OCI-LY1 (cell line): ENCODE data around the gene TMEM187.
"Not testable (repeated sequence)": the region's sequence is repeated elsewhere in the genome, so short reads cannot be mapped to it uniquely, and the experiment has no call there.

Experiments used
- H2AFZ ChIP-seq: fragments of 200-600 bp; sonication (generic), shearing (Covaris generic); 2 replicates; pipeline ENCODE4 v1.6.0; 2014; ENCODE audit warnings: antibody characterized with exemption, mild to moderate bottlenecking, low read length
- H3F3A ChIP-seq: fragments of 200-600 bp; sonication (generic), shearing (Covaris generic); 2 replicates; pipeline ENCODE4 v1.6.0; 2014; ENCODE audit warnings: mild to moderate bottlenecking, antibody characterized with exemption, low read length, moderate library complexity; ENCODE audit not compliant: insufficient read depth
- H3K27ac ChIP-seq: fragments of 200-600 bp; sonication (generic); 2 replicates; pipeline ENCODE4 v1.5.1; 2014; ENCODE audit warnings: low read length, mixed run types, mild to moderate bottlenecking, low read depth; ENCODE audit not compliant: poor library complexity, severe bottlenecking
- H3K27me3 ChIP-seq: fragments of 200-600 bp; sonication (generic); 2 replicates; pipeline ENCODE4 v1.6.0; 2014; ENCODE audit warnings: antibody characterized with exemption, mild to moderate bottlenecking, low read length, moderate library complexity; ENCODE audit not compliant: insufficient read depth
- H3K36me3 ChIP-seq: fragments of 200-600 bp; sonication (generic); 2 replicates; pipeline ENCODE4 v1.6.1; 2014; ENCODE audit warnings: mild to moderate bottlenecking, antibody characterized with exemption, low read length, moderate library complexity, mixed read lengths; ENCODE audit not compliant: insufficient read depth
- H3K4me1 ChIP-seq: fragments of 200-600 bp; sonication (generic); 2 replicates; pipeline ENCODE4 v1.5.1; 2014; ENCODE audit warnings: mild to moderate bottlenecking, low read length, moderate library complexity; ENCODE audit not compliant: insufficient read depth, severe bottlenecking
- H3K4me2 ChIP-seq: fragments of 200-600 bp; sonication (generic), shearing (Covaris generic); 2 replicates; pipeline ENCODE4 v1.6.1; 2014; ENCODE audit warnings: low read length
- H3K4me3 ChIP-seq: fragments of 200-600 bp; sonication (generic); 2 replicates; pipeline ENCODE4 v1.5.1; 2014; ENCODE audit warnings: low read length, low read depth, mild to moderate bottlenecking, mixed read lengths; ENCODE audit not compliant: poor library complexity, severe bottlenecking
- H3K79me2 ChIP-seq: fragments of 200-600 bp; shearing (Covaris generic); 2 replicates; pipeline ENCODE4 v1.6.1; 2016; ENCODE audit warnings: mixed run types, low read length, mixed read lengths; ENCODE audit not compliant: insufficient read depth
- H3K9ac ChIP-seq: fragments of 200-600 bp; sonication (generic), shearing (Covaris generic); 2 replicates; pipeline ENCODE4 v1.6.1; 2014; ENCODE audit warnings: mild to moderate bottlenecking, low read length, mixed read lengths
- H3K9me2 ChIP-seq: fragments of 200-600 bp; sonication (generic), shearing (Covaris generic); 2 replicates; pipeline ENCODE4 v1.6.1; 2014; ENCODE audit warnings: low read depth, mild to moderate bottlenecking, low read length, mixed read lengths
- H3K9me3 ChIP-seq: fragments of 200-600 bp; shearing (Covaris generic); 2 replicates; pipeline ENCODE4 v1.6.1; 2014; ENCODE audit warnings: low read length, mixed read lengths
- H4K20me1 ChIP-seq: fragments of 200-600 bp; sonication (generic), shearing (Covaris generic); 2 replicates; pipeline ENCODE4 v1.6.0; 2016; ENCODE audit warnings: mild to moderate bottlenecking, low read length; ENCODE audit not compliant: insufficient read depth
- CTCF ChIP-seq: fragments of 200-600 bp; sonication (generic), shearing (Covaris generic); IDR thresholded peaks from 2 replicates; pipeline ENCODE4 v1.5.1; 2017; ENCODE audit warnings: mild to moderate bottlenecking, antibody characterized with exemption, low read length, moderate library complexity, mixed read lengths
- EZH2 ChIP-seq: fragments of 200-600 bp; sonication (generic), shearing (Covaris generic); IDR thresholded peaks from 2 replicates; pipeline ENCODE4 v1.8.0; 2017; ENCODE audit warnings: borderline replicate concordance, mixed run types, mild to moderate bottlenecking, antibody characterized with exemption, low read length, moderate library complexity, mixed read lengths

TMEM187 gene

GRCh38 chrX:153974003-153974725 is 1.6 kb downstream of the TMEM187 start:
- Histone ChIP-seq H3K9me3 (no peaks in the 10 kb centered on the region), H3K27ac (peak overlapping the region; percentile 98), H3K4me3 (peak overlapping the region; percentile 85), H3K4me1 (peaks cover 21% of the 10 kb centered on the region), H3K9me2 (no peaks in the 10 kb centered on the region), H3K36me3 (peaks cover 6% of the 10 kb centered on the region; the same call in 1 of the 2 replicates), H2AFZ (no peak overlapping the region), H3K79me2 (peaks cover 6% of the 10 kb centered on the region), H3F3A (no peaks in the 10 kb centered on the region), H4K20me1 (no peaks in the 10 kb centered on the region), H3K4me2 (peak overlapping the region; percentile 87), H3K27me3 (no peaks in the 10 kb centered on the region), H3K9ac (peak overlapping the region; percentile 100)
- no peak for TF ChIP-seq CTCF

- Histone ChIP-seq H3K4me3 (no peak overlapping the region), H3K79me2 (no peaks in the 10 kb centered on the region), H3K4me2 (no peak overlapping the region; the same call in 1 of the 2 replicates), H3F3A (no peaks in the 10 kb centered on the region), H3K9ac (peak overlapping the region; percentile 100; the same call in 1 of the 2 replicates), H3K36me3 (peaks cover under 1% of the 10 kb centered on the region; the same call in 1 of the 2 replicates), H3K27me3 (no peaks in the 10 kb centered on the region), H3K9me3 (no peaks in the 10 kb centered on the region), H3K4me1 (peaks cover 19% of the 10 kb centered on the region), H3K27ac (peak overlapping the region; percentile 98), H3K9me2 (no peaks in the 10 kb centered on the region), H2AFZ (no peak overlapping the region), H4K20me1 (no peaks in the 10 kb centered on the region)
- TF ChIP-seq EZH2: no peak
- no peak for TF ChIP-seq CTCF
These were observed 2.3 kb downstream of the TMEM187 start for GRCh38 chrX:153974726-153975286.

- H3K4me1 ChIP-seq: peaks cover 36% of the 10 kb centered on the region
- not testable (repeated sequence) for H3K9me2 ChIP-seq, H3K36me3 ChIP-seq, H4K20me1 ChIP-seq, H3K79me2 ChIP-seq, H3F3A ChIP-seq, H3K9me3 ChIP-seq, H2AFZ ChIP-seq, H3K27me3 ChIP-seq, H3K4me2 ChIP-seq, H3K4me3 ChIP-seq, H3K9ac ChIP-seq
- H3K27ac ChIP-seq: peak overlapping the region; percentile 73
These were observed 7.8 kb downstream of the TMEM187 start for GRCh38 chrX:153980394-153980793.

- H2AFZ ChIP-seq: no peak overlapping the region
- H3K4me1 ChIP-seq: peaks cover 44% of the 10 kb centered on the region
- H3F3A ChIP-seq: no peaks in the 10 kb centered on the region
- peak overlapping the region; percentile 73 for H3K27ac ChIP-seq
- no peaks in the 10 kb centered on the region for H3K79me2 ChIP-seq
- TF ChIP-seq EZH2 (no peak), CTCF (no peak)
- no peaks in the 10 kb centered on the region for H4K20me1 ChIP-seq
- H3K36me3 ChIP-seq: no peaks in the 10 kb centered on the region
- H3K9me2 ChIP-seq: no peaks in the 10 kb centered on the region
- no peak overlapping the region for H3K9ac ChIP-seq
- H3K4me2 ChIP-seq: no peak overlapping the region
- no peaks in the 10 kb centered on the region for H3K9me3 ChIP-seq
- no peaks in the 10 kb centered on the region for H3K27me3 ChIP-seq
- H3K4me3 ChIP-seq: no peak overlapping the region
These were observed 8.7 kb downstream of the TMEM187 start for GRCh38 chrX:153981231-153981630.
